Omental fat pad (tissue), 4 donors: ENCODE results near the gene CHRM2. TPM values are rescaled to one million over a fixed set of nuclear protein-coding genes. Genes with fewer than 3 reads are reported as not detected.

Experiments
- ATAC-seq: fragments of 150-250 bp; one replicate; pipeline ENCODE4 v1.9.1; 2016; ENCODE audit warnings: mild to moderate bottlenecking, moderate library complexity; ENCODE audit not compliant: low FRiP score
- DNase-seq: peaks from one replicate; pipeline ENCODE4 v3.0.0-alpha.2; 2019; ENCODE audit warnings: low spot score
- CTCF ChIP-seq, 3 donors: fragments of 450-650 bp; IDR thresholded peaks; one replicate each; pipeline ENCODE4 v1.5.1; 2016 to 2017; ENCODE audit warnings: antibody characterized with exemption in 3 of 3, mild to moderate bottlenecking in 3 of 3, moderate library complexity in 2 of 3
- total RNA-seq, 4 donors: library from RNA; depleted of rRNA; stranded (reverse); fragments of >200 nt; gene quantifications; one replicate each; pipeline ENCODE4 v1.1.0, GENCODE V29; 2016

CHRM2 gene
- total RNA-seq, 4 donors from 2014 or later: 0.09 to 0.47 TPM; not detected in 2

- DNase-seq (no peak), ATAC-seq (no peak)
- no peak for TF ChIP-seq CTCF (IDR thresholded peaks at IDR 0.05)
Measured at GRCh38 chr7:136865236-136865635, 3.2 kb upstream of the CHRM2 start.

GRCh38 chr7:136865777-136866176 lies 2.7 kb upstream of the CHRM2 start:
- no peak for DNase-seq
- ATAC-seq: no peak
- TF ChIP-seq CTCF (IDR thresholded peaks at IDR 0.05): no peak

- no peak for ATAC-seq
- TF ChIP-seq CTCF (IDR thresholded peaks at IDR 0.05): no peak
- no peak for DNase-seq
Measured at GRCh38 chr7:136869001-136869961, 829 bp downstream of the CHRM2 start.

- no peak for TF ChIP-seq CTCF (IDR thresholded peaks at IDR 0.05)
- ATAC-seq (no peak), DNase-seq (no peak)
Measured at GRCh38 chr7:136869991-136870865, 1.8 kb downstream of the CHRM2 start.

GRCh38 chr7:136870866-136871487 lies 2.5 kb downstream of the CHRM2 start:
- DNase-seq (no peak), ATAC-seq (peak; percentile 62)
- no peak for TF ChIP-seq CTCF (IDR thresholded peaks at IDR 0.05)

GRCh38 chr7:136874393-136875032 lies 6.1 kb downstream of the CHRM2 start:
- no peak for TF ChIP-seq CTCF (IDR thresholded peaks at IDR 0.05)
- no peak for ATAC-seq
- DNase-seq: no peak
